Adrenal gland (tissue), 12 donors: ENCODE results near the gene HPSE2. TPM values are rescaled to one million over a fixed set of nuclear protein-coding genes. Genes with fewer than 3 reads are reported as not detected.

Source experiments
- DNase-seq, 7 donors: peaks; one replicate each; pipeline ENCODE4 v3.0.0-alpha.2; 2019 to 2020
- H3K27ac ChIP-seq, 5 donors: fragments of 200-600 bp; sonication (generic) in 4 of 5; 1 replicate in 3 of 5; 2 replicates in 2 of 5; pipeline versions ENCODE4 v1.5.1 to v1.8.0; 2016 to 2020; ENCODE audit warnings: mild to moderate bottlenecking in 1 of 5
- H3K27me3 ChIP-seq: fragments of 200-600 bp; 2 replicates; pipeline ENCODE4 v1.8.0; 2021
- H3K36me3 ChIP-seq, 2 donors: fragments of 200-600 bp; replicated peaks in 1 of 2; 1 replicate in 1 of 2; 2 replicates in 1 of 2; pipeline versions ENCODE4 v1.5.1 to v1.8.0; 2018 to 2022
- H3K4me1 ChIP-seq, 2 donors: fragments of 200-600 bp; replicated peaks in 1 of 2; 1 replicate in 1 of 2; 2 replicates in 1 of 2; pipeline versions ENCODE4 v1.5.1 to v1.8.0; 2018 to 2021
- H3K4me3 ChIP-seq, 4 donors: fragments of 200-600 bp; sonication (generic) in 3 of 4; one replicate each; pipeline ENCODE4 v1.5.1; 2016 to 2018
- H3K9me3 ChIP-seq, 3 donors: fragments of 200-600 bp; sonication (generic) in 1 of 3; replicated peaks in 1 of 3; 1 replicate in 2 of 3; 2 replicates in 1 of 3; pipeline versions ENCODE4 v1.5.1 to v1.8.0; 2016 to 2021
- POLR2A ChIP-seq, 2 donors: fragments of 450-650 bp; IDR thresholded peaks; one replicate each; pipeline ENCODE4 v1.6.1; 2017; ENCODE audit warnings: antibody characterized with exemption in 2 of 2, mild to moderate bottlenecking in 2 of 2, moderate library complexity in 1 of 2
- WGBS, 4 donors: extraction: QIAGEN DNeasy Blood & Tissue Kit in 2 of 4; methylation state at CpG; one replicate each; pipeline versions ENCODE4 v1.1.5 to v1.1.7; 2013 to 2017; 5-methylcytosine and 5-hydroxymethylcytosine counted together
- intact Hi-C, 2 donors: fragments of 100-400 bp; cut with DNase I; formaldehyde crosslinking; loops; one replicate each; pipeline versions ENCODE4 v1.14.1 to v1.15.0; 2022 to 2023
- polyA plus RNA-seq, 3 donors: library from polyadenylated mRNA; stranded (reverse); fragments of 200-250 nt in 2 of 3; fragments of 350-450 nt in 1 of 3; fragmentation: Illumina TruSeq in 1 of 3; extraction: RNeasy Lipid Tissue Mini Kit (QIAGEN cat#74804) in 1 of 3; gene quantifications; one replicate each; pipeline ENCODE4 v1.2.3, GENCODE V29; 2013 to 2014
- total RNA-seq, 9 donors: library from RNA; depleted of rRNA in 4 of 9; stranded (reverse); fragments of >200 nt in 4 of 9; fragments of 120-200 nt in 1 of 9; fragmentation: NEBNext Ultra II Directional in 1 of 9; extraction: Animal tissue kit (Norgen Biotek cat#: 25700) in 1 of 9; gene quantifications; one replicate each; pipeline versions ENCODE4 v1.1.0 to v1.2.4, GENCODE V29; 2013 to 2023
- TF ChIP-seq, protein P1 (sequence below), 6 experiments: fragments of 450-650 bp in 4 of 6; fragments of 200-600 bp in 2 of 6; sonication (generic) in 1 of 6; IDR thresholded peaks; 1 replicate in 5 of 6; 2 replicates in 1 of 6; pipeline versions ENCODE4 v1.5.1 to v1.8.0; 2016 to 2021; ENCODE audit warnings: antibody characterized with exemption in 6 of 6, mild to moderate bottlenecking in 2 of 6, moderate library complexity in 1 of 6
- donor health status: healthy with polysubstance abuse.
- donor health status: Bipolar disorder and iron deficiency.
- donor health status: DM: yes; HTN: yes; CAD: no.
- donor health status: DM: no; HTN: no; CAD: no.
- donor health status: DM: no; HTN: no; CAD: no.
- donor health status: DM: yes; HTN: yes; CAD: no.

Gene HPSE2
- total and polyA plus RNA-seq, 12 donors: under 0.01 to 0.16 (median 0.10) TPM; not detected in 9

DNA sequence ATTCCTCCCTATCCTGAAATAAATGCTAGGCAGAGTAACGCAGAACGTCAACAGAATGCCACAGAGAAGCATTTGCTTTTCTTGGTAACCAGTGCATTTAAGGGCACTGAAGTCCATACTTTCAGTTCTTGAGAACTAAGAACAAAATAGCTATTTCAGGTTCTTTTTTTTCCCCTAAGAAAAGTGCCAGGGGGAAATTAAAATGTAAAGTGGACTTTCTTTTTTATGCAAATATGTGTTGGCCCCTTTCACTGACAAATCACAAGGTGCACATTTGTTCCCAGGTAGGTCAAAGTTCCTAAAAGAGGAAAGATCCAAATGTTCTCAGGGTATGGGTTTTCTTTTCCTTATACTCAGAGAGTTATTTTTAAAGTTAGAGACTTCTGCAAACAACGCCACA, 151.5 kb downstream of the HPSE2 start:
- Histone ChIP-seq H3K4me3 (no peak overlapping the region), H3K9me3 (no peaks in the 10 kb centered on the region), H3K27ac (no peak overlapping the region), H3K36me3 (no peaks in the 10 kb centered on the region), H3K27me3 (no peaks in the 10 kb centered on the region), H3K4me1 (no peaks in the 10 kb centered on the region)
- TF ChIP-seq, protein P1, sequence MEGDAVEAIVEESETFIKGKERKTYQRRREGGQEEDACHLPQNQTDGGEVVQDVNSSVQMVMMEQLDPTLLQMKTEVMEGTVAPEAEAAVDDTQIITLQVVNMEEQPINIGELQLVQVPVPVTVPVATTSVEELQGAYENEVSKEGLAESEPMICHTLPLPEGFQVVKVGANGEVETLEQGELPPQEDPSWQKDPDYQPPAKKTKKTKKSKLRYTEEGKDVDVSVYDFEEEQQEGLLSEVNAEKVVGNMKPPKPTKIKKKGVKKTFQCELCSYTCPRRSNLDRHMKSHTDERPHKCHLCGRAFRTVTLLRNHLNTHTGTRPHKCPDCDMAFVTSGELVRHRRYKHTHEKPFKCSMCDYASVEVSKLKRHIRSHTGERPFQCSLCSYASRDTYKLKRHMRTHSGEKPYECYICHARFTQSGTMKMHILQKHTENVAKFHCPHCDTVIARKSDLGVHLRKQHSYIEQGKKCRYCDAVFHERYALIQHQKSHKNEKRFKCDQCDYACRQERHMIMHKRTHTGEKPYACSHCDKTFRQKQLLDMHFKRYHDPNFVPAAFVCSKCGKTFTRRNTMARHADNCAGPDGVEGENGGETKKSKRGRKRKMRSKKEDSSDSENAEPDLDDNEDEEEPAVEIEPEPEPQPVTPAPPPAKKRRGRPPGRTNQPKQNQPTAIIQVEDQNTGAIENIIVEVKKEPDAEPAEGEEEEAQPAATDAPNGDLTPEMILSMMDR (IDR thresholded peaks at IDR 0.05): no peak
- TF ChIP-seq POLR2A (IDR thresholded peaks at IDR 0.05): no peak
- no peak for DNase-seq
- 48 to 57% (median 52%) methylated on average over 3 of the region's 3 CpGs for WGBS, 4 donors
- intact Hi-C loops: no loop called here

- Histone ChIP-seq H3K27ac (no peak overlapping the region), H3K9me3 (no peaks in the 10 kb centered on the region), H3K4me1 (no peaks in the 10 kb centered on the region), H3K36me3 (no peaks in the 10 kb centered on the region), H3K4me3 (no peak overlapping the region), H3K27me3 (no peaks in the 10 kb centered on the region)
- DNase-seq: no peak
- TF ChIP-seq, protein P1 (IDR thresholded peaks at IDR 0.05): no peak
- TF ChIP-seq POLR2A (IDR thresholded peaks at IDR 0.05): no peak
- intact Hi-C loops: no loop called here
- 28 to 48% (median 29%) methylated on average over 1 of the region's 1 CpG for WGBS, 4 donors
Observed at GRCh38 chr10:99080275-99080945, 155.2 kb downstream of the HPSE2 start.

DNA sequence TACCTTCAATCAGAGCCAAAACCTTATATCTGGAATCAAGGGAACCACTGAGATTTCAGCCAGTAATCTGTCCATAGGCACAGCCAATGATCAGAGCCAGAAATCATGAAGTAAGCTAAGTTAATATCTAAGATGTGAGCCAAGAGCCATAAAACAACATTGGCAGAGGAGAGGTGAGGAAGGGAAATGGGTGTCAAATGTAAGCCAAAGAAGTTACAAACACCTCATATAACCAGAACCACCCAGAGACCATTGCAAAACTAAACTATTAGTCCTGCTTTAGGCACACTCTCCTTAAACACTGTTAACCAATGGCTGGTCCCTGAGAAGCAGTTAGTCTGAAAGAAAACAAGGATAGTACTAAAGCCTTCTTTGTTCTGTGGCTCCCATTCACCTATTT, 173.1 kb downstream of the HPSE2 start:
- DNase-seq: no peak
- Histone ChIP-seq H3K4me1 (no peaks in the 10 kb centered on the region), H3K9me3 (no peaks in the 10 kb centered on the region), H3K27ac (no peak overlapping the region), H3K36me3 (no peaks in the 10 kb centered on the region), H3K27me3 (no peaks in the 10 kb centered on the region), H3K4me3 (no peak overlapping the region)
- intact Hi-C loops: no loop called here
- TF ChIP-seq, protein P1 (IDR thresholded peaks at IDR 0.05): no peak
- TF ChIP-seq POLR2A (IDR thresholded peaks at IDR 0.05): no peak

DNA sequence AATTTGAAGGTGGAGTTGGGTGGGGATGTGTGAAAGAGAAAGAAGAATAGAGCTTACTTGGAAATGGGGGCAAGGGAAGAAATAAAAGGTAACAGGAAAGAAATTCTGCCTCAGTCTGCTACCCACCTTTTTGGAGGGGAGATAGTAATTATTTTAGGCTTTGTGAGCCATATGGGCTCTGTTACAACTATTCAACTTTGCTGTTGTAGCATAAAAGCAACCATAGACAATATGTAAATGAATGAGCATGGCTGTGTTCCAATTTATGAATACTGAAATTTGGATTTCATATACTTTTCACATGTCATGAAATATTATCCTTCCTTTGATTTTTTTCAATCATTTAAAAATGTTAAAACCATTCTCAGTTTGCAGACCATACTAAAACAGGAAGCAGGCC, 176.9 kb downstream of the HPSE2 start:
- no peaks in the 10 kb centered on the region for H3K4me1 ChIP-seq
- DNase-seq: no peak
- intact Hi-C loops: no loop called here
- H3K9me3 ChIP-seq: no peaks in the 10 kb centered on the region
- H3K4me3 ChIP-seq: no peak overlapping the region
- H3K27me3 ChIP-seq: no peaks in the 10 kb centered on the region
- no peak for TF ChIP-seq POLR2A (IDR thresholded peaks at IDR 0.05)
- TF ChIP-seq, protein P1 (IDR thresholded peaks at IDR 0.05): no peak
- no peaks in the 10 kb centered on the region for H3K36me3 ChIP-seq
- no peak overlapping the region for H3K27ac ChIP-seq
